AML-193 (cell line): ENCODE data around the gene PSMB3.
"Not testable (repeated sequence)": the region's sequence is repeated elsewhere in the genome, so short reads cannot be mapped to it uniquely, and the experiment has no call there.

Experiments
- DNase-seq, 2 experiments: peaks; one replicate each; lab custom pipeline; 2025; lab: John Stamatoyannopoulos, UW

PSMB3 gene

GRCh38 chr17:38716368-38717005, 36.1 kb upstream of the PSMB3 start:
- DNase-seq, result no peak

- no peak for DNase-seq
Measured at GRCh38 chr17:38717139-38717745, 35.3 kb upstream of the PSMB3 start.

- DNase-seq, result no peak
Measured at GRCh38 chr17:38719289-38719942, 33.1 kb upstream of the PSMB3 start.

- no peak for DNase-seq
Measured at GRCh38 chr17:38719943-38720641, 32.4 kb upstream of the PSMB3 start.

GRCh38 chr17:38720941-38721340, 31.6 kb upstream of the PSMB3 start:
- no peak for DNase-seq

GRCh38 chr17:38721802-38722201, 30.7 kb upstream of the PSMB3 start:
- no peak for DNase-seq

GRCh38 chr17:38724337-38724988, 28.1 kb upstream of the PSMB3 start:
- DNase-seq, result no peak

- no peak for DNase-seq
Measured at GRCh38 chr17:38725066-38725465, 27.5 kb upstream of the PSMB3 start.

- DNase-seq, result not testable (repeated sequence)
Measured at GRCh38 chr17:38726145-38726544, 26.4 kb upstream of the PSMB3 start.

- DNase-seq, result no peak
Measured at GRCh38 chr17:38727736-38728135, 24.8 kb upstream of the PSMB3 start.

- peak; percentile 27 to 36 for DNase-seq
Measured at GRCh38 chr17:38728290-38728831, 24.2 kb upstream of the PSMB3 start.

GRCh38 chr17:38729368-38729885, 23.1 kb upstream of the PSMB3 start:
- no peak for DNase-seq

- peak; percentile 85 to 86 for DNase-seq
Measured at GRCh38 chr17:38729886-38730525, 22.5 kb upstream of the PSMB3 start, which contains the start of gene CISD3. CISD3 (plus strand) TSS chr17:38730341; CDS start chr17:38730359, 18 bp downstream.

- DNase-seq, result peak; percentile 43 to 54
Measured at GRCh38 chr17:38730526-38731379, 21.8 kb upstream of the PSMB3 start.

GRCh38 chr17:38731526-38732294, 20.8 kb upstream of the PSMB3 start:
- peak; percentile 15 to 42 for DNase-seq

- DNase-seq, result no peak
Measured at GRCh38 chr17:38732376-38733281, 19.9 kb upstream of the PSMB3 start.

GRCh38 chr17:38733282-38733981, 19.1 kb upstream of the PSMB3 start:
- no peak for DNase-seq
